IMR-90 (cell line): ENCODE results near the gene ELMO1.

Experiments
- CTCF ChIP-seq: conservative IDR thresholded peaks from 2 replicates; pipeline ENCODE4 v1.5.1; 2012; ENCODE audit warnings: mild to moderate bottlenecking, low read depth, low read length, improper control_type of control experiment
- MAZ ChIP-seq: IDR thresholded peaks from 2 replicates; pipeline ENCODE4 v1.6.1; 2012; ENCODE audit warnings: low read depth, mild to moderate bottlenecking, low read length, improper control_type of control experiment, moderate library complexity, borderline replicate concordance
- MXI1 ChIP-seq: IDR thresholded peaks from 2 replicates; pipeline ENCODE4 v1.6.1; 2012; ENCODE audit warnings: low read depth, mild to moderate bottlenecking, low read length, moderate library complexity, borderline replicate concordance
- NFE2L2 ChIP-seq: fragments of 150-350 bp; IDR thresholded peaks from 2 replicates; pipeline ENCODE4 v1.6.1; 2016; ENCODE audit warnings: low read depth, mild to moderate bottlenecking, low read length
- POLR2A ChIP-seq: IDR thresholded peaks from 2 replicates; pipeline ENCODE4 v1.6.1; 2012; ENCODE audit warnings: mild to moderate bottlenecking, low read depth, low read length
- RAD21 ChIP-seq: IDR thresholded peaks from 2 replicates; pipeline ENCODE4 v1.6.1; 2012; ENCODE audit warnings: low read length, improper control_type of control experiment
- RFX5 ChIP-seq: IDR thresholded peaks from 2 replicates; pipeline ENCODE4 v1.8.0; 2012; ENCODE audit warnings: low read depth, mild to moderate bottlenecking, low read length, moderate library complexity
- USF2 ChIP-seq: fragments of 150-350 bp; IDR thresholded peaks from 2 replicates; pipeline ENCODE4 v1.6.1; 2017; ENCODE audit warnings: mild to moderate bottlenecking, antibody characterized with exemption, low read length, low read depth
- TF ChIP-seq, protein P1 (sequence below): fragments of 150-350 bp; IDR thresholded peaks from 2 replicates; pipeline ENCODE4 v1.6.1; 2016; ENCODE audit warnings: low read depth, mild to moderate bottlenecking, low read length, moderate library complexity, borderline replicate concordance

- TF ChIP-seq NFE2L2 (no peak), USF2 (no peak), POLR2A (no peak), CTCF (no peak), MXI1 (no peak), RAD21 (no peak), RFX5 (no peak), MAZ (no peak)
- TF ChIP-seq, protein P1, sequence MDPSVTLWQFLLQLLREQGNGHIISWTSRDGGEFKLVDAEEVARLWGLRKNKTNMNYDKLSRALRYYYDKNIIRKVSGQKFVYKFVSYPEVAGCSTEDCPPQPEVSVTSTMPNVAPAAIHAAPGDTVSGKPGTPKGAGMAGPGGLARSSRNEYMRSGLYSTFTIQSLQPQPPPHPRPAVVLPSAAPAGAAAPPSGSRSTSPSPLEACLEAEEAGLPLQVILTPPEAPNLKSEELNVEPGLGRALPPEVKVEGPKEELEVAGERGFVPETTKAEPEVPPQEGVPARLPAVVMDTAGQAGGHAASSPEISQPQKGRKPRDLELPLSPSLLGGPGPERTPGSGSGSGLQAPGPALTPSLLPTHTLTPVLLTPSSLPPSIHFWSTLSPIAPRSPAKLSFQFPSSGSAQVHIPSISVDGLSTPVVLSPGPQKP: no peak
These were observed 15.5 kb downstream of the ELMO1 start for GRCh38 chr7:37433166-37433565.
